ENCODE results near the gene ADAM10. TPM values are rescaled to one million over a fixed set of nuclear protein-coding genes. Genes with fewer than 3 reads are reported as not detected.

The ADAM10 gene
- total RNA-seq, 4 donors from 2014 or later: 112 to 157 (median 116) TPM

DNA sequence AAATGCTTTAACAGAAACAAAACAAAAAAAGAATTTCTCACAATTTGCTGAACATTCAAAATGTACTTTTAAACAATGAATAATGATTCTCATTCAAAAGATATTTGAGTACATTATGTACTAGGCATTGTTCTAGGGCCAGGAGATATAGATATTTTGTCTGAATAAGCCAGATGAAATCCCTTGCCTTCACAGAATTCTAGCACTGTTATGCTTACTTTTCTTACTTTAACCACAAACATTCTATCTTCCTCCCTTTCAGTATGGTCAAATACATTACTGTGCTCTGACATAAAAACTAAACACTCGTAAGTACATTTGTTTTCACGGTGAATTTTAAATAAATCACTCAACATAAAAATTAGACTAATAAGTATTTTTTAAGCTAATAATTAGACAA is 116.7 kb downstream of the ADAM10 start:
- TF ChIP-seq POLR2A (IDR thresholded peaks at IDR 0.05): no peak
- TF ChIP-seq, protein P1, sequence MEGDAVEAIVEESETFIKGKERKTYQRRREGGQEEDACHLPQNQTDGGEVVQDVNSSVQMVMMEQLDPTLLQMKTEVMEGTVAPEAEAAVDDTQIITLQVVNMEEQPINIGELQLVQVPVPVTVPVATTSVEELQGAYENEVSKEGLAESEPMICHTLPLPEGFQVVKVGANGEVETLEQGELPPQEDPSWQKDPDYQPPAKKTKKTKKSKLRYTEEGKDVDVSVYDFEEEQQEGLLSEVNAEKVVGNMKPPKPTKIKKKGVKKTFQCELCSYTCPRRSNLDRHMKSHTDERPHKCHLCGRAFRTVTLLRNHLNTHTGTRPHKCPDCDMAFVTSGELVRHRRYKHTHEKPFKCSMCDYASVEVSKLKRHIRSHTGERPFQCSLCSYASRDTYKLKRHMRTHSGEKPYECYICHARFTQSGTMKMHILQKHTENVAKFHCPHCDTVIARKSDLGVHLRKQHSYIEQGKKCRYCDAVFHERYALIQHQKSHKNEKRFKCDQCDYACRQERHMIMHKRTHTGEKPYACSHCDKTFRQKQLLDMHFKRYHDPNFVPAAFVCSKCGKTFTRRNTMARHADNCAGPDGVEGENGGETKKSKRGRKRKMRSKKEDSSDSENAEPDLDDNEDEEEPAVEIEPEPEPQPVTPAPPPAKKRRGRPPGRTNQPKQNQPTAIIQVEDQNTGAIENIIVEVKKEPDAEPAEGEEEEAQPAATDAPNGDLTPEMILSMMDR (IDR thresholded peaks at IDR 0.05): no peak
- 95% methylated on average over 2 of the region's 2 CpGs for WGBS, 2 donors
- no peak overlapping the region for H3K27ac ChIP-seq
- DNase-seq: no peak
- no peaks in the 10 kb centered on the region for H3K27me3 ChIP-seq
- no peaks in the 10 kb centered on the region for H3K36me3 ChIP-seq
- no peaks in the 10 kb centered on the region for H3K9me3 ChIP-seq
- H3K4me1 ChIP-seq: peaks cover 4 to 16% of the 10 kb centered on the region in 2 donors
- H3K4me3 ChIP-seq (replicated peaks in 1 of 3): no peak overlapping the region
- intact Hi-C loops (cut with DNase I): no loop called here

DNA sequence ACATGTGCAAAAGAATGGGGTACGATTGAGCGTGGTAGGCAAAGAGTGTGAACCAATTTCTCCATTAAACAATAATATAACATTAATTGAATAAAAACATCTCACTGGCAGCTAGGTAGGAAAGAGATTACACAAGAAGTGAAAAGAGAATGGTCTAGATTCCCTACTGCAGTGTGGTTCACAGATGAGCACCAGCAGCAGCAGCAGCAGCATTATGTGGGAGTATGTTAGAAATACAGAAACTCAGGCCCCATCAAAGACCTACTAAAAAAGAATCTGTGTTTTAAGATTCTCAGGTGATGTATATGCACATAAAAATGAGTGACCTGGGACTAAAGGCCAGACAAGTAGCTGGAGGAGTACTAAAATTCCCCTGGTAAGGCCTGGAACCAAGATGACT is 118.2 kb downstream of the ADAM10 start:
- TF ChIP-seq POLR2A (IDR thresholded peaks at IDR 0.05): no peak
- TF ChIP-seq, protein P1 (IDR thresholded peaks at IDR 0.05): no peak
- WGBS, 2 donors: 98 to 100% methylated on average over 2 of the region's 2 CpGs

DNA sequence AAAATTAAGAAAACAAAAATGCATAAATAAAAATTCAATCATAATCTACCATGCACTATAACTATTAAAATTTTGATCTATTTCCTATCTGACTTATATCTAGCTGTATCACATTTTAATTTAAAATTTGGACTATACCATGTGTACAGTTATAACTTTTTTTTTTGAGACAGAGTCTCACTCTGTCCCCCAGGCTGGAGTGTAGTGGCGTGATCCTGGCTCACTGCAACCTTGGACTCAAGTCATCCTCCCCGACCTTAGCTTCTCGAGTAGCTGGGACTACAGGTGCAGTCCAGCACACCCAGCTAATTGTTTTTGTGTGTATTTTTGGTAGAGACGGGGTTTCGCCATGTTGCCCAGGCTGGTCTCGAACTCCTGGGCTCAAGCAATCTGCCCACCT is 119.9 kb downstream of the ADAM10 start:
- WGBS, 2 donors: 94 to 98% methylated on average over 6 of the region's 6 CpGs
- peak in 1 of 2 donors; percentile 18 for DNase-seq
- Histone ChIP-seq H3K27ac (no peak overlapping the region), H3K36me3 (peaks cover 0 to 4% of the 10 kb centered on the region in 2 donors), H3K27me3 (no peaks in the 10 kb centered on the region), H3K4me3 (replicated peaks in 1 of 3) (no peak overlapping the region), H3K4me1 (peaks cover 7 to 22% of the 10 kb centered on the region in 2 donors), H3K9me3 (no peaks in the 10 kb centered on the region)
- no peak for TF ChIP-seq POLR2A (IDR thresholded peaks at IDR 0.05)
- TF ChIP-seq, protein P1 (IDR thresholded peaks at IDR 0.05): no peak
- intact Hi-C loops (cut with DNase I): no loop called here

More for the DNA sequence above, 118.2 kb downstream of the ADAM10 start:
- intact Hi-C loops (cut with DNase I): no loop called here
- Histone ChIP-seq H3K9me3 (no peaks in the 10 kb centered on the region), H3K27me3 (no peaks in the 10 kb centered on the region), H3K36me3 (peaks cover 0 to 4% of the 10 kb centered on the region in 2 donors), H3K4me1 (peaks cover 7 to 22% of the 10 kb centered on the region in 2 donors), H3K4me3 (replicated peaks in 1 of 3) (no peak overlapping the region), H3K27ac (no peak overlapping the region)
- DNase-seq: no peak

DNA sequence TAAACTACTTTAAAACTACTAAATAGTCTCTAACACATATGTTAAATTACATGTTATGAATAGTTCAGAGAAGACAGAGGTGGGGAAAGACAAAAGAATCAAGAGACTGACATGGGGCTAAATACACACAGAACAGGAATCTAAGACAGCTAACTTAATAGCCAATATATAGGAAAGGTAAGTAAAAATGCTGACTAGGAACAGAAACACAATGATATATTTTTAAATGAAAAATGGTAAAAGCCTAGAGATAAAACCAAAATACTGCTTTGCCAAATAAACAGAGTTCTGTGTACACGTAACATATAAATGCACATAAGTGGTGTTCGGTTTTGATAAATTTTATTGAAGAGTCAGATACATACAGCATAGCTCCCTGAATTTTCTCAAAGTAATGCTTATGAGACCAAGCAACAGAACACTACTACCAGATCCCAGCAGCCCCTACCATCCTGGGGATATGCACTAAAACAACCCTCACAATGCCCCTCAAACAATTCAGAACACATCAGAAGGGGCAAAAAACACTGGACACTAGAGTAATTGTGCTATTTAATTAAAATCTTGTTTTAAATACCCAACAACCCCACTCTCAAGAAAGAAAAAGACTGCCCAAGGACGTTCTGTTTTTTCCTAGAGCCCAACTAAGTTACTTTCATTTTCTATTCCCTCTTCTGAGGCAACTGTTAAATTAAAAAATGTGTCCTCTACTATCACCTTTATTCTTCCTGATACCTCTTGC is 121.1 kb downstream of the ADAM10 start:
- H3K4me1 ChIP-seq: peaks cover 7 to 22% of the 10 kb centered on the region in 2 donors
- intact Hi-C loops (cut with DNase I): no loop called here
- TF ChIP-seq POLR2A (IDR thresholded peaks at IDR 0.05): no peak
- TF ChIP-seq, protein P1 (IDR thresholded peaks at IDR 0.05): no peak
- H3K9me3 ChIP-seq: no peaks in the 10 kb centered on the region
- H3K27ac ChIP-seq: peak overlapping the region; percentile 30 to 63 (median 53)
- no peak for DNase-seq
- H3K27me3 ChIP-seq: no peaks in the 10 kb centered on the region
- H3K36me3 ChIP-seq: peaks cover 0 to 4% of the 10 kb centered on the region in 2 donors
- peak overlapping the region in 1 of 3 donors; percentile 15 for H3K4me3 ChIP-seq (replicated peaks in 1 of 3)
- 65 to 67% methylated on average over 3 of the region's 3 CpGs for WGBS, 2 donors

DNA sequence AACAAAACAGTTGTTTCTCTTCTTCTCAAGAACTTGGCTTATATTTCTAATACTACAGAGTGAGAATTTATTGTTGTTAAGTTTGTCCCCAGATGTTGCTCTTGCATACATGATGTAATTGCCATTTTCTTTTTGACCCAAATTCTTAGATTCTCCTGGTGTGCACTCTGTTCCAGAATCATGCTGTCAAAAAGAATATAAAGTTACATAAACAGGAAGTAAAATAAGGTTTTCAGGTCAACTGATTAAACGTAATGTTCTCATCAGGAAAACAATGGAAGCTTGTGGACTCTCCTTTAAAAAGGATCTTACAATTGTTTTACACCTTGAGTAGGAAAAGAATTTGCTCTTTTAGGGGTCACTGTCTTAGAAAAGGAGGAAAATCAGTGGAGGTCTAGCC is 121.8 kb downstream of the ADAM10 start:
- Histone ChIP-seq H3K27me3 (no peaks in the 10 kb centered on the region), H3K4me1 (peaks cover 7 to 22% of the 10 kb centered on the region in 2 donors), H3K36me3 (peaks cover 0 to 4% of the 10 kb centered on the region in 2 donors), H3K9me3 (no peaks in the 10 kb centered on the region), H3K4me3 (replicated peaks in 1 of 3) (no peak overlapping the region), H3K27ac (peak overlapping the region in 2 of 3 donors; percentile 30 to 63)
- no peak for DNase-seq
- TF ChIP-seq, protein P1 (IDR thresholded peaks at IDR 0.05): no peak
- no peak for TF ChIP-seq POLR2A (IDR thresholded peaks at IDR 0.05)
- intact Hi-C loops (cut with DNase I): no loop called here
- WGBS, 2 donors: 45 to 56% methylated on average over 1 of the region's 1 CpG
